Pons (tissue), 1 donor: Measurements from ENCODE around the gene STN1.

ENCODE experiments used
- DNase-seq: peaks from one replicate; pipeline ENCODE4 v3.0.0-alpha.2; 2016; ENCODE audit warnings: low spot score

Gene STN1

GRCh38 chr10:103894441-103894864 lies 23.5 kb downstream of the STN1 start:
- no peak for DNase-seq

DNA sequence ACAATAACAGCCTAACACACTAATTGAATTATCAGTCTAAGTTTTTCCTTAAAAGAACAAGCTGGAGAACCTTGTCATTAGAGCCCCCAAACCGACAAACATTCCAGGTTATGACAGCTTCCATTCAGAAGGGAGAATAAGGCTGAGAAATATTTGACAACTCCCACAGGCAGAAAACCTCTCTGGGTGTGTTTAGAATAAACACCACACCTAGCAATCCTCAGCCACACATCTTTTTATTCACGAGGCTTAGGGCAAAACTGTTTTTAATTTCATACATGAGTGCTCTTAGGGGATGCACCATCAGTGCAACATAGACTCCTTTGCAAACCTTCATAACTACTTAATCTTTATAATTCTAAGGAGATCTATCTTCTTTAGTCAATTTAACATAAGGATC lies 24.2 kb downstream of the STN1 start:
- DNase-seq, result no peak

- DNase-seq, result no peak
Observed at GRCh38 chr10:103892181-103892580, 25.8 kb downstream of the STN1 start.

DNA sequence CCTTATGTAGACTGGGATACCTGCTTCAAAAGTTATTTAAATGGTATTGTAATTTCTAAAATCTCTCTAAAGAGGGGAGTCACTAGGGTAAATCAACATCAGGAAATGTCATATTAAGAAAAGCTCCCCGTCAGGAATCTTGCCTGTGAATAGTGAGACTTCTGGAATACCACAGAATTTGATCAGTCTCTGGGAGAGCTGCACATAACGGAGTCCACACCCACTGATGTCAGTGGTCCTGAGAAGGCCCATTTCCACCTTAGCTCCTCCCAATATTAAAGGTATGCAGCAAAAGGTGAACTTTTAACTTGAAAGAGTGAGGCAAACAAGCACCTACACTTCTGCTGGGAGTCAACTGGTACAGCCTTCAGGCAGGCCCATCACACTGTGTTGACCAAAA lies 27.3 kb downstream of the STN1 start:
- no peak for DNase-seq

GRCh38 chr10:103890194-103890658 lies 27.8 kb downstream of the STN1 start:
- no peak for DNase-seq

GRCh38 chr10:103889121-103889720 lies 28.8 kb downstream of the STN1 start:
- no peak for DNase-seq

DNA sequence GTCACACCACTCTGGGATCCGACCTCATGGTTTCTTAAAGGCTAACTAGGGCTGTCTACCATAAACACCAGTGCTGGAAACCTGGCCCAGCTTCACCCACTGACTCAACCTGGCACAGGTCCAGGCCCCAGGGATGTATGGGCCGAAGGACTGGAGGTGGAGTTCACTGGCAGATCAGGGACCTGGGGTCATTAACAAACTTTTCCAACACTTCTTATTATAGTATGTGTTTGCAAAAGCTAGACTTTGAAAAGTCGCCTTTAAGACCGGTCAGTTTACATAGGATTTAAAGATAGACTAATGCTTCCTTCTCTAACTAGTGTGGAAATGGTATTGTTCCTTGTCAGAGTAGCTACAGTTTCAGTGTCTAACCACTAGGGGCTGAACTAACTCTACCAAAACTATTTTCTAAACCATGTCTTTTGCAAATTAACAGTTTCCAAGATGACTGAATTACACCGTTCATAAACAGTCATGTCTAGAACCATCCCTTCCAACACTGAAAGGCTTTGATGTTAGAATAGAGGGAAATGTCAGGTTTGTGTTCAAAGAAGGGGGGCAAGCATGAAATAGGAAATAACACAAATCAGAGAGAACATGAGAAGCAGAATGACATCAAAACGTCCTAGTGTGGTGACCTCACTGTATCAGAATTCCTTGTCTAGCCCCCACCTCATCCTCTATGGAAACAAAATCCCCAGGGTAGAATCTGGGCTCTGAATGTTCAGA lies 29.7 kb downstream of the STN1 start:
- peak; percentile 87 for DNase-seq

DNA sequence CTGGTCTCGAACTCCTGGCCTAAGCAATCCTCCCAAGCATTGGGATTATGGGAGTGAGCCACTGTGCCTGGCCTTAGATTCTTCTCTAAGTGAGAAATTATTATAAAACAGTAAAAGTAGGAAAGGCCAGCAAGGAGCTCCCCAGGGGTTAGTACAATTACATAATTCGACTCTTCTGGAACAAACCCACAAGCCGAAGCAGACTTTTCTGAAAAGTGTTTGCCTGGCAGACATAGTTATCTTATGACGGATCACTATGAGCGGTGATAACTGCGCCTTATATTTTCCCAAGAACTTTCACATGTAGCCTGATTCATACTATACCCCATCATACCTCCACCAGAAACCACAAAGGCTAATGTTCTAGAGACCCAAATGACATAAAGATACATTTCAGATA lies 32.4 kb downstream of the STN1 start:
- DNase-seq, result no peak

GRCh38 chr10:103884681-103885139 lies 33.3 kb downstream of the STN1 start:
- peak; percentile 81 for DNase-seq

- no peak for DNase-seq
Observed at GRCh38 chr10:103882285-103883007, 35.5 kb downstream of the STN1 start.

DNA sequence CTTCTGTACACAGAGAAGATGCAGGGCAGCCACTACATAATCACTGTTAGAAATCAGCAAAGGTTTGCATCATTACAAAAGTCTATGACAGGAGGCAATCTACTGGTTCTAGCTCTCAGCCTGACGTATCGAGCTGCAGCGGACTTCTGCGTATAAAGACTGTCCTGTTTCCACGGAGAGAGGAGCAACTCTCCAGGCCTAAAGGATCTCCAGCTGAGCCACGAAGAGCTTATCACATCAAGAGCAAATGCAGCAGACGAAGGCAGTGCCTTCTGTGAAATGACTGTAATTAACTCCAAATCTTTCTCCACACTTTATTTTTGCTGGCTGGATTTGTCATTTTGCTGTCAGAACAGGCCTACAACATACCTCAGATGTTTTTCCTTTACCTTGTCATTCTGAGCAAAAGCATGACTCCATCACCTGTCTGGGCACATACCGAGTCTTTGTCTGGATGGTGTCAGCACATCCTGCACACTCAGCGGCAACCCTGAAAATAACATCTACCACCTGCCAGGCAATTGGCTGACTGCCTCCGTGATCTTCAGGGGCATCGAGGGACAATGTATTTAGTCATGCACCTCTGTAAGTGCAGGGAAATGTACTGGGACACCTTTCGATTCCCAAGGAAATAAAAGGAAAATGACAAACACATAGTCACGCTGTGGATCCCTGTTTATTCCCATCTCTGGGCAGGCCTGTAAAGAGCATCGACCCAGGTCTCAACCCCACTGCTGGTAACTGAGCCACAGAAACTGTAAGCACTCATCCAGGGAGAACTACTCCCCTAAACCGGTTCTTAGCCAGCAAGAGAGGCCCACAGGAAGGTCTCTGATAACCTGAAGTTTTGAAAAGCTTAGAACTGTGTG lies 36.3 kb downstream of the STN1 start:
- no peak for DNase-seq

DNA sequence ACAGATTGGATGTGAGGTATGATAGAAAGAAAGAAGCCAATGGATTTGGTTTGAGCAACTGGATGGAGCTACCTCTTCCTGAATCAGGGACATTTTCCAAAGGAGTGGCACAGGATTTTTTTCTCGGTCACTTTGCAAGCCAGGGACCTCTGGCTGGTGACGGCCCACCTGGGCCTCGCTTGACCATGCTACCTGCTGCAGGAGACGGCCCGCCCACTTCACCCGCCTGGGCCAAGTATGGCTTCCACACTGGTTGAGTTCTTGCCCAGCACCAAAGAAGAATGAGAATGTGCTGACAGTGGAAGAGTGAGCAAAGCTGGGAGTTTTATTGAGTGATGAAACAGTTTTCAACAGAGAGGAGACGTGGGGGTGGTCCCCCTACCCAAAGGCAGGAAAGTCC lies 38.2 kb downstream of the STN1 start:
- DNase-seq, result no peak

DNA sequence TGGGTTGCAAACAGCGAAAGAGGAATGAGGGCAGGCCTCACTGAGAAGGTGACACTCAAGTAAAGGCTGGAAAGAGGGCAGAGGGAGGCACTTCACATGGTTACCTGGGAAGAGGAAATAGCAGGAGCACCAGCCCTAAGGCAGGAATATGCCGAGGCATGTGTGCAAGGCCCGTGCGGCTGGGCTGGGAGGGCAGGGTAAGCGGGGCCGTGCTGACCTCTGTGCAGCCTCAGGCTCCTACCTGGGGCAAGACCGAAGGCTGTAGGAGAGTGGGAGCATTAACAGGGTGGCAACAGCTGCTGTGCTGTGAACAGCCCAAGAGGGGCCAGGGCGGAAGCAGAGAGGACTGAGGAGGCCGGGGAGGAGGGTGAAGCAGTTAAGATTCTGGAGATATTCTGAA lies 38.6 kb downstream of the STN1 start:
- DNase-seq, result no peak

DNA sequence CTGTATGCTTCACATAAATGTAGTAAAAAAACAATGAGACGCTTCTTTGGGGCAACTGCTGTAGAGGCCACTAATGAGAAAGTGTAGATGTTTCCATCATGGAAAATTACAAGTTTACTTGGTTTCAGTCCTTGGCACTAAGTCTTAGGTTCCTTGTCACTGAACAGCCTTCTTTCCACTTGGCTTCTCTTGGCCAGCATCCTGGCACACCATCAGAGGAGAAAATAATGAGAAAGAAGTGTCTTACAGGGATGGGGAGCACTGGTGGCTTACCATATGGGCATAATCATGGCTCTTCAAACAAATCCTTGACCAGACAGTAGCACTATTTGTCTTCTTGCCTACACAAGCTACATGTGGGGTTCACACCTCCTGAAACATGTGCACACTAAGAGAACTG lies 40.1 kb downstream of the STN1 start:
- peak; percentile 49 for DNase-seq

GRCh38 chr10:103876155-103876554 lies 41.8 kb downstream of the STN1 start:
- no peak for DNase-seq

DNA sequence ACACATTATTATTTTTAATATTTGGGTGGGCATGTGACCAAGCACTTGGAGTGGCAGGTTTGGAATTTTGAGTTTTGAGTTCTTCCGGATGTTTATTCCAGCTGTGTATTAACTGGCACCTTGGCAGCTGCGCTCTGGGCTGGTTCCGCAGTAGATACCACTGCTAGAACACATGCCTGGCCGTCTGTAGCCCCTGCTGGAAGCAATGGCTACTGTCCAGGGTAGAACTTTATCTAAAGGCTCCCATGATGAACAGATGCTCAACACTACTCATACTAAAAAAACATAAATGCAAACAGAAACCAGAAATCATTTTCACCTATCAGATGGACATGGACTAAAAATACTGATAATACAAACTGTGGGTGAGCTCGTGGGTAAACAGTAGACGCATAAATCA lies 43.3 kb downstream of the STN1 start:
- DNase-seq, result no peak

DNA sequence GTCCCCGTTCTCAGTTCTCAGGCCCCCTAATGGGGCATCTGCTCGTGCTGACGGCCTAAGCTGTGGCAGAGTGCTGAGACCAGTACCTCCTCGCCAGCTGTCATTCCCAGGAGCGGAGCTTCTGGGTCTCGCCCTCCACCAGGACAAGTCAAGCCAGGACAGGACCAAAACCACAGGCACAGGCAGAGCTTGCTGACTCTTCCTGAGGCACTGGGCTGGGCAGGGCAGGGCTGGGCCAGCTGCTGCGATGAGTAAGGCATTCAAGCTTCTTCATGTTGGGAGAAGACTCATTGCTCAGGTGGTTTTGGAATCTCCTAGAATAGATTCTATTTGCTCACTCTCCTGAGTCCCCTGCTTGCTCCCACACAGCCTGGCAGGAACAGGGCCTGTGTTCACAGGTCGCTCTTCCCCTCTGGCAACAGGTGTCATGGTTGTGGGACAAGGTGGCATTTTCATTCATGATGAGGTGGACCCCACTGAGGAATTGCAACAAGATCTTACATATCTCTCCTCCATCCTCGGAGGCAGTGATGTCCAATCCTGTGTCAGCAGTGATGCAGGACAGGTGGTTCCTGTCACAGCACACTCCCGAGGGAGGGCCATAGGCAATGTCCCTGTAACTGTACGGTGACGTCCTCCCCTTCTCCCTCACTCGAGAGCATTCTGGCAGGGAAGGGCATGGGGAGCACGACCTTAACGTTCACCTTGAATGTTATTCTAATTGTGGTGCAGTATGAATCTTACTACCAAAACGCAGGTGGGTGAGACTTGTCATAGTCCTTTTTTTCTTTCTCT lies 45.6 kb downstream of the STN1 start:
- no peak for DNase-seq

GRCh38 chr10:103871006-103871405 lies 47.0 kb downstream of the STN1 start:
- no peak for DNase-seq

GRCh38 chr10:103870516-103870915 lies 47.5 kb downstream of the STN1 start:
- DNase-seq, result no peak

- DNase-seq, result no peak
Observed at GRCh38 chr10:103869336-103869735, 48.6 kb downstream of the STN1 start.

DNA sequence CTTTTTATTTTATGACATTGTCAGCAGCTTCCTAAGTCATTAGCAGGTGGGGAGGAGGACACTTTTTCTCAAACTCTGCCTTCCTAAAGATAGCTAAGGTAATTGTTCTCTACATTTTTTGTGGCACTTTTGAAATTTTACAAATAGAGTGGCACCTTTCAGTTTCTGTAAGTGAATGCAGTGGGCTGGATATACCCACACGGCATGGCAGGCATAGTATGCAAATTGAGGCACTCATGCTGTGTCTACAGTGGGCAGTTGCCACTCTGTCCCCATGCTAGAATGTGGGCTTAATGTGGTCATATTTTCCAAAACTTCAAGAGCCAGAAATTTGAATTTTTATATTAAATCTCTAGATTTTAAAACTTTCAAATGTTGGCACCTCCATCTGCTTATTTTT lies 49.8 kb downstream of the STN1 start:
- no peak for DNase-seq
